GM12878 (cell line): Measurements from ENCODE around the gene IGSF6.

ENCODE experiments used
- BHLHE40 ChIP-seq, 2 experiments: fragments of 450-650 bp in 1 of 2; IDR thresholded peaks; 2 replicates each; pipeline ENCODE4 v1.6.1; 2011 to 2017; ENCODE audit warnings: low read depth in 2 of 2, borderline replicate concordance in 1 of 2, improper control_type of control experiment in 1 of 2, low read length in 1 of 2, mild to moderate bottlenecking in 1 of 2
- GATAD2B ChIP-seq: fragments of 450-650 bp; conservative IDR thresholded peaks from 2 replicates; pipeline ENCODE4 v1.6.1; 2017; ENCODE audit warnings: low read depth, mild to moderate bottlenecking, moderate library complexity
- JUNB ChIP-seq: IDR thresholded peaks from 2 replicates; pipeline ENCODE4 v1.6.1; 2016; ENCODE audit warnings: antibody characterized with exemption, mild to moderate bottlenecking
- NBN ChIP-seq: fragments of 450-650 bp; IDR thresholded peaks from 2 replicates; pipeline ENCODE4 v1.6.1; 2016
- NR2C2 ChIP-seq: IDR thresholded peaks from 2 replicates; pipeline ENCODE4 v1.6.1; 2011; ENCODE audit warnings: borderline replicate concordance, low read depth; ENCODE audit not compliant: control insufficient read depth, insufficient read length
- POLR2A ChIP-seq: IDR thresholded peaks from 2 replicates; pipeline ENCODE4 v1.6.1; 2011; ENCODE audit warnings: low read depth, mild to moderate bottlenecking, low read length
- RFX5 ChIP-seq: IDR thresholded peaks from 2 replicates; pipeline ENCODE4 v1.6.1; 2011; ENCODE audit warnings: low read depth, low read length, improper control_type of control experiment
- TF ChIP-seq, protein P1 (sequence below): fragments of 150-350 bp; IDR thresholded peaks from 2 replicates; pipeline ENCODE4 v1.6.1; 2016; ENCODE audit warnings: low read depth, low read length
- TF ChIP-seq, protein P2 (sequence below), 3 experiments: IDR thresholded peaks in 2 of 3; conservative IDR thresholded peaks in 1 of 3; 2 replicates each; pipeline ENCODE4 v1.5.1; 2011; ENCODE audit warnings: low read depth in 3 of 3, low read length in 3 of 3, mild to moderate bottlenecking in 3 of 3, control low read depth in 2 of 3, moderate library complexity in 2 of 3, inconsistent platforms in 1 of 3, mixed read lengths in 1 of 3; ENCODE audit not compliant: control insufficient read depth in 2 of 3, insufficient read depth in 1 of 3; ENCODE audit errors: extremely low read depth in 1 of 3
- TF ChIP-seq, protein P3 (sequence below): IDR thresholded peaks from 2 replicates; pipeline ENCODE4 v1.6.1; 2012; ENCODE audit warnings: low read depth, low read length, improper control_type of control experiment

DNA sequence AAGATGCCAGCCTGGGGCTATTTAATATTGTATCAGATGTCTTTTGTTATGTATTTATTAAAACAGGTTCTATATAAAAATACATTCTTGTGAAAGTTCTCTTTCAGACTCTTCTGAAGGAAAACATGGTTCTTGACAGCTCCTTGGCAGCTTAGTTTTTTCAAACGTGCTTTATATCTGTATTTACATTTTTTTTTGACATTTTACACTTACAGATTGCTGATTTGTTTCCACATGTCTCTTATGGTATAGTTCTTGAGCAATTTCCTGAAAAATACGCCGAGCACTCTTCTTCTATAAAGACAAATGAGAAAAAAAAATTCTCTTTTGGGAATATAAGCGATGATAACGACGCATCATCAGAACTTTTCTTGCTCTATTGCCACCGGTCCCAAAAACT, 9.5 kb downstream of the IGSF6 start:
- TF ChIP-seq NBN (no peak), POLR2A (no peak), NR2C2 (no peak), RFX5 (no peak), GATAD2B (no peak), JUNB (no peak), BHLHE40 (IDR thresholded peaks at IDR 0.05; ENCODE audit: borderline replicate concordance in 1 of 2, low read depth in 2 of 2, low read length in 1 of 2) (no peak)
- TF ChIP-seq, protein P1, sequence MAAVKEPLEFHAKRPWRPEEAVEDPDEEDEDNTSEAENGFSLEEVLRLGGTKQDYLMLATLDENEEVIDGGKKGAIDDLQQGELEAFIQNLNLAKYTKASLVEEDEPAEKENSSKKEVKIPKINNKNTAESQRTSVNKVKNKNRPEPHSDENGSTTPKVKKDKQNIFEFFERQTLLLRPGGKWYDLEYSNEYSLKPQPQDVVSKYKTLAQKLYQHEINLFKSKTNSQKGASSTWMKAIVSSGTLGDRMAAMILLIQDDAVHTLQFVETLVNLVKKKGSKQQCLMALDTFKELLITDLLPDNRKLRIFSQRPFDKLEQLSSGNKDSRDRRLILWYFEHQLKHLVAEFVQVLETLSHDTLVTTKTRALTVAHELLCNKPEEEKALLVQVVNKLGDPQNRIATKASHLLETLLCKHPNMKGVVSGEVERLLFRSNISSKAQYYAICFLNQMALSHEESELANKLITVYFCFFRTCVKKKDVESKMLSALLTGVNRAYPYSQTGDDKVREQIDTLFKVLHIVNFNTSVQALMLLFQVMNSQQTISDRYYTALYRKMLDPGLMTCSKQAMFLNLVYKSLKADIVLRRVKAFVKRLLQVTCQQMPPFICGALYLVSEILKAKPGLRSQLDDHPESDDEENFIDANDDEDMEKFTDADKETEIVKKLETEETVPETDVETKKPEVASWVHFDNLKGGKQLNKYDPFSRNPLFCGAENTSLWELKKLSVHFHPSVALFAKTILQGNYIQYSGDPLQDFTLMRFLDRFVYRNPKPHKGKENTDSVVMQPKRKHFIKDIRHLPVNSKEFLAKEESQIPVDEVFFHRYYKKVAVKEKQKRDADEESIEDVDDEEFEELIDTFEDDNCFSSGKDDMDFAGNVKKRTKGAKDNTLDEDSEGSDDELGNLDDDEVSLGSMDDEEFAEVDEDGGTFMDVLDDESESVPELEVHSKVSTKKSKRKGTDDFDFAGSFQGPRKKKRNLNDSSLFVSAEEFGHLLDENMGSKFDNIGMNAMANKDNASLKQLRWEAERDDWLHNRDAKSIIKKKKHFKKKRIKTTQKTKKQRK = no peak
- TF ChIP-seq, protein P2, sequence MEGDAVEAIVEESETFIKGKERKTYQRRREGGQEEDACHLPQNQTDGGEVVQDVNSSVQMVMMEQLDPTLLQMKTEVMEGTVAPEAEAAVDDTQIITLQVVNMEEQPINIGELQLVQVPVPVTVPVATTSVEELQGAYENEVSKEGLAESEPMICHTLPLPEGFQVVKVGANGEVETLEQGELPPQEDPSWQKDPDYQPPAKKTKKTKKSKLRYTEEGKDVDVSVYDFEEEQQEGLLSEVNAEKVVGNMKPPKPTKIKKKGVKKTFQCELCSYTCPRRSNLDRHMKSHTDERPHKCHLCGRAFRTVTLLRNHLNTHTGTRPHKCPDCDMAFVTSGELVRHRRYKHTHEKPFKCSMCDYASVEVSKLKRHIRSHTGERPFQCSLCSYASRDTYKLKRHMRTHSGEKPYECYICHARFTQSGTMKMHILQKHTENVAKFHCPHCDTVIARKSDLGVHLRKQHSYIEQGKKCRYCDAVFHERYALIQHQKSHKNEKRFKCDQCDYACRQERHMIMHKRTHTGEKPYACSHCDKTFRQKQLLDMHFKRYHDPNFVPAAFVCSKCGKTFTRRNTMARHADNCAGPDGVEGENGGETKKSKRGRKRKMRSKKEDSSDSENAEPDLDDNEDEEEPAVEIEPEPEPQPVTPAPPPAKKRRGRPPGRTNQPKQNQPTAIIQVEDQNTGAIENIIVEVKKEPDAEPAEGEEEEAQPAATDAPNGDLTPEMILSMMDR (IDR thresholded peaks at IDR 0.05 in 2 of 3, conservative IDR thresholded peaks at IDR 0.05 in 1 of 3; ENCODE audit: control insufficient read depth in 2 of 3, extremely low read depth in 1 of 3, insufficient read depth in 1 of 3, low read depth in 3 of 3, low read length in 3 of 3) = no peak
- TF ChIP-seq, protein P3, sequence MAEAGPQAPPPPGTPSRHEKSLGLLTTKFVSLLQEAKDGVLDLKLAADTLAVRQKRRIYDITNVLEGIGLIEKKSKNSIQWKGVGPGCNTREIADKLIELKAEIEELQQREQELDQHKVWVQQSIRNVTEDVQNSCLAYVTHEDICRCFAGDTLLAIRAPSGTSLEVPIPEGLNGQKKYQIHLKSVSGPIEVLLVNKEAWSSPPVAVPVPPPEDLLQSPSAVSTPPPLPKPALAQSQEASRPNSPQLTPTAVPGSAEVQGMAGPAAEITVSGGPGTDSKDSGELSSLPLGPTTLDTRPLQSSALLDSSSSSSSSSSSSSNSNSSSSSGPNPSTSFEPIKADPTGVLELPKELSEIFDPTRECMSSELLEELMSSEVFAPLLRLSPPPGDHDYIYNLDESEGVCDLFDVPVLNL = no peak
